ENCODE results near the gene FPR2.

FPR2 gene

GRCh38 chr19:51754109-51754508 lies 6.9 kb upstream of the FPR2 start:
- no peak overlapping the region for H3K27ac ChIP-seq
- no peak for TF ChIP-seq ZFX (IDR thresholded peaks at IDR 0.05; ENCODE audit: borderline replicate concordance)
- TF ChIP-seq CTCF (IDR thresholded peaks at IDR 0.05), result no peak

GRCh38 chr19:51754770-51755169 lies 6.2 kb upstream of the FPR2 start:
- no peak overlapping the region for H3K27ac ChIP-seq
- TF ChIP-seq CTCF (IDR thresholded peaks at IDR 0.05) (no peak), ZFX (IDR thresholded peaks at IDR 0.05; ENCODE audit: borderline replicate concordance) (no peak)

DNA sequence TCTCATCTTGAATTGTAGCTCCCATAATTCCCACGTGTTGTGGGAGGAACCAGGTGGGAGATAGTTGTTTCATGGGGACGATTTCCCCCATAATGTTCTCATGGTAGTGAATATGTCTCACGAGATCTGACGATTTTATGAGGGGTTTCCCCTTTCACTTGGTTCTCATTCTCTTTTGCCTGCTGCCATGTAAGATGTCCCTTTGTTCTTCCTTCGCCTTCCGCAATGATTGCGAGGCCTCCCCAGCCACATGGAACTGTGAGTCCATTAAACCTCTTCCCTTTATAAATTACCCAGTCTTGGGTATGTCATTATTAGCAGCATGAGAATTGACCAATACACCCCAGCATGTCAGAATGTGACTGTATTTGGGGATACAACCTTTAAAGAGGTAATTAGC lies 5.4 kb upstream of the FPR2 start:
- H3K27ac ChIP-seq, result no peak overlapping the region
- no peak for TF ChIP-seq CTCF (IDR thresholded peaks at IDR 0.05)
- no peak for TF ChIP-seq ZFX (IDR thresholded peaks at IDR 0.05; ENCODE audit: borderline replicate concordance)

GRCh38 chr19:51761696-51762095 lies 716 bp downstream of the FPR2 start:
- H3K27ac ChIP-seq, result no peak overlapping the region
- no peak for TF ChIP-seq CTCF (IDR thresholded peaks at IDR 0.05)
- no peak for TF ChIP-seq ZFX (IDR thresholded peaks at IDR 0.05; ENCODE audit: borderline replicate concordance)

GRCh38 chr19:51765086-51765485 lies 4.1 kb downstream of the FPR2 start:
- TF ChIP-seq ZFX (IDR thresholded peaks at IDR 0.05; ENCODE audit: borderline replicate concordance) (no peak), CTCF (IDR thresholded peaks at IDR 0.05) (no peak)
- H3K27ac ChIP-seq, result no peak overlapping the region

GRCh38 chr19:51766461-51766860 lies 5.5 kb downstream of the FPR2 start:
- TF ChIP-seq CTCF (IDR thresholded peaks at IDR 0.05) (no peak), ZFX (IDR thresholded peaks at IDR 0.05; ENCODE audit: borderline replicate concordance) (no peak)
- H3K27ac ChIP-seq, result no peak overlapping the region

DNA sequence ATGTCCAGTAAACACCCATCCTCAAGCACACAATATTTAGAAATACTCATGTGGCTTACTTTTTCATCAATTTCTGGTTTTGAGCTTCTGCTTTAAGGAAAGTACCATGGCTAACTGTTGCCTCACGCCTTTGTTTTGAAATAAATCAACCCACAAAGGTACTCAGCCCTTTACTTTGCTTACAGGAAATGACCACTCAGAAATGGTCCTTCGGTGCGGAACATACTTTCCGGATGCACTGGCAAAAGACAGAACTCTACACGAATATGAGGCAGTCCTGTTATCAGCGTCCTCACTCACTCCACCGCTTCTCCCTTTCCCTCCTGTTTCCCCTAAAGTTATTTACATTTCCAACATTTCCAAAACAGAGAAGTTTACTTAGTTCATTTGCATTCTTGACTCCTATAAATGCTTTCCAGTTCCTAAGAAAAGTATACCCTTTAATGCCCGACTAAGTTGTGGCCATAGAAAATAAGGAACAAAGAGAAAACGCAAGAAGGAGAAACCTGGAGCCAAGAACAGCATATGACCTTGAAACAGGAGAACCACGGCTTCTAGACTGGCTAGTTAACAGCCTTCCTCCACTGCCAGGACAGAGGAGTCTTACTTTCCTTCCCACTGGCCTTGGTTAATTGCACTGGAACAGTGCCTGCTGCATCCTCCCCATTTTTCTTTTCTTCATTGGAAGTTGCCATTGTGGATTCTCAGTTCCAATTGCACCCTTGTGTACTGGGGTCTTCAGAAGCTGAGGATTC lies 10.6 kb downstream of the FPR2 start:
- H3K27ac ChIP-seq, result no peak overlapping the region
- TF ChIP-seq CTCF (IDR thresholded peaks at IDR 0.05) (no peak), ZFX (IDR thresholded peaks at IDR 0.05; ENCODE audit: borderline replicate concordance) (no peak)
